GM18868 (cell line): Measurements from ENCODE around the gene CCDC40.

ENCODE experiments used
- ATAC-seq: cut with Tn5 transposase; IDR thresholded peaks from one replicate; pipeline ENCODE4 v1.9.1; 2021; ENCODE audit warnings: mild to moderate bottlenecking, moderate library complexity; ENCODE audit not compliant: unreplicated experiment

Gene CCDC40

DNA sequence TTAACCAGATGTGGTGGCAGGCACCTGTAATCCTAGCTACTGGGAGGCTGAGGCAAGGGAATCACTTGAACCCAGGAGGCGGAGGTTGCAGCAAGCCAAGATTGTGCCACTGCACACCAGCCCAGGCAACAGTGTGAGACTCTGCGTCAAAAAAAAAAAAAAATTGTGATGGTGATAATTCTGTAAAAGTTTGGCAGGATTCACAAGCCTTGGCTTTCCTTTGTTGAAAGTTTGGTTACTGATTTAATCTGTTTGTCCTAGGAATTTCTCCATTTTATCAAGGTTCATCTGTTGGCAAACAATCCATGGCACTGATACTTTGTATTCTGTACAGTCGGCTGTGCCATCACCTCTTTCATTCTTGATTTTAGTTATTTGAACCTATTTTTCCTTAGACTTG lies 94.5 kb downstream of the CCDC40 start:
- ATAC-seq = no peak

DNA sequence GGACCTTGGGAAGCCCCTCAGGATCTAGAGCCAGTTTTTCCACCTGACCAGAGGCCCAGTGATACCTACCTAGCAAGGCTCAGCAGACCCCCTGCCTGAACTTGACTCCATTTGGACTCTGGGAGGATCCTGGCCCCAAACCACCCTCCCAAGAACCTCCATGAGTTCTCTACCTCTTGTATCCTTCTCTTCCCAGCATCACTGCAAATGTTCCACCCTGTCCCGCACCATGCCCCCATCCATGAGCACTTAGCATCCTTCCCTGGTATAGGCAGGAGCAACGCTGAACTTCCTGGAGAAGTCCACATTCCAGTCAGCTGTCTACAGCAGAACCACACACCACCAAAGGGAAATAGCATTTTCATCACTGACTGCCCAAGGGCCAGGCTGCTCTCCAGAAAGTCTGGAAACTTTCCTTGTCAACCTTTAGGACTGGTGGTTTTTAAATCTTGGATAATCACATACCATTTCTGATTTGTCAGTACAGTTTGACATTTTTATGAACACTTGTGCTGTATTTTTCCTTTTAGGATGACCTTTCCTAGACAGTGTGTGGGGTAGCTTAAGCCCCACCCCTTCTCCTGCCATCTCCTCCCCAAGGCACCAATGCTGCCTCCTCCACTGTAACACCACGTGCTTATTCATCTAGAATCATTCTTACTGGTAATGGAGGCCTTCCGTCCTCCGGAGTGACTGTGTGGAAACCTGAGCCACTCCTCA lies 96.6 kb downstream of the CCDC40 start:
- no peak for ATAC-seq

DNA sequence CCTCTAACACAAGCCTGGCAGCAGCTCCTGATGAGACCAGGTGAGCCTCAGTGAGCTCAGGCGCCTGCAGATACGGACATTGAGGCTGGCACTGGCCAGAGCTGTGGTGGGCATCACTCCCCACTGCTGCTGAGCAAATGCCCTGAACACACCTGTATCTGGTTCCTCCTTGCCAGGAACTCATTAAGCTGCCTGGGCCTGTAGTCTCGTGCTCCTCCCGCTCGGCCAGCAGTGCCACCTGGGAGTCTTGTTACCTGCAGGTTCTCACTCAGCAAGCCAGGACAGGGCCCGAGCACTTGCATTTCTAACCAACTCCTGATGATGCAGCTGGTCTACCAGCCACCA lies 97.2 kb downstream of the CCDC40 start:
- no peak for ATAC-seq

DNA sequence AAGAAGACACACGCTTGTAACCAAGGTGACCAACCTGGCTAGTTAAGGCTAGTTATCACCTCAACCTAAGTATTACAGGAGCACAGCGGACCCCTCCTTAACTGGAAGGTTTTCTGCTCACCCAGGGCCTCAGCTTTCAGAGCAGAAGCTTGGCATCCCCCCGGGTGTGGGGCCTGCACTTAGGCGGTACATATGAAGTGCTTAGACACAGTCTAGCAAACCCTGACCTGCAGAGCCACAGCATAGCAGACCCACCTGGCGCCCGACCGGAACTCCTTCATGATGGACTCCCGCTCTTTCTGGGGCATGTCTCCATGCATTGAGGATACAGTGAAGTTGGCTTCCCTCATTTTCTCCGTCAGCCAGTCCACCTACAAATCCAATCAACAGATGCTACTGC lies 100.7 kb downstream of the CCDC40 start:
- ATAC-seq = no peak

DNA sequence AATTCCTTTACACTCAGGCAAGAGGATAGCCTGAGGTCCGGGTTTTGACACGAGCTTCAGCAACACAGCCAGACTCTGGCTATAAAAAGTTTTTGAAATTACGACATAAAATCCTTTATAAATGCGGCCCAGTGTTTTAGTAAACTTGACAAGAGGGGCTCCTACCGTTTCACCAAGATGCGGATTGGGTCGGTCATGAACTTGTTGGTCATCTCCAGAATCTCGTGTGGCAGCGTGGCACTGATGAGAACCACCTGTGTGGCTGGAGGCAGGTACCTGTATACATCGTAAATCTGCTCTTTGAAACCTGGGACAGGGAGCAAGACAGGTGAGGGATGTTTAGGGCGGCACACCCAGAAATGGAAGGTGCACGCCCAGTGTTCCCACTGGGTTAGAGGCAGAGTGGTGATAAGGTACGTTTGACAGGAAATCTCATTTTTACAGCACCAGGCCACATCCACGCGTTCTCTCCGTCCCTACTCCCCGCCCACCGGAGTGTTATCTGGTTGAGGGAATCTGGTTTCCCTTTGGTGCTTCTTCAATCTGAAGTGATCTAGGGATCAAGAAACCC lies 102.5 kb downstream of the CCDC40 start:
- no peak for ATAC-seq

DNA sequence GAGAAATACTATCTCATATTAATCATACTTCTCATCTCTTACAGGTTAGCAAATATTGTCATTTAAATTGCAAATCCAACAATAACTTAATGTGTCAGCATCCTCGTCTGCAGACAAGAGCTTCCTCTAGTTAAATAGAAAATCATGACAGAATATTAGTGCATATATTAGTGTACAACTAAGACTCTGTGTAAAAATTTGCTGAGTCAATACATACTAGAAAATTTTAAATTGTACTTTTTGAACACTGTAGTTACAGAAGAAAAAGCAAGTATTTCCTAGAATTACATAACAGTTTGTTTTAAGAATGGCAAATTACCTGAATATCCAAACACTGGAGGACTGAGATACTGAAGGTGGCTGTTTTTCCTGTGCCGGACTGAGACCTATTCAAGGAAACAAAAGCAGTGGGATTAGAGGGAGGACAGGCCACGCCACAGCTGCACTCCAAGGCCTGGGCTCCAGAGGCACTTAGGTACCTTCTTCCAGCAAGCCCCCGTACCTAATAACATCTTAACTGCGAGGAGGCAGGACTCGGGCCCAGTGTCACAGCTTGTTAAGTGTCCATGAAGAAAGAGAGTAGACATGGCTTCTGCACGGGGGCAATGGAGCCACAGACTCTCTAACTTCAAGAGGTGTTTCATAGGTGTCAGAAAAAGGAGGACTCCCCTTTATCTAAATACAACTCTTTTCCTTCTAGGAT lies 105.2 kb downstream of the CCDC40 start:
- ATAC-seq = no peak

DNA sequence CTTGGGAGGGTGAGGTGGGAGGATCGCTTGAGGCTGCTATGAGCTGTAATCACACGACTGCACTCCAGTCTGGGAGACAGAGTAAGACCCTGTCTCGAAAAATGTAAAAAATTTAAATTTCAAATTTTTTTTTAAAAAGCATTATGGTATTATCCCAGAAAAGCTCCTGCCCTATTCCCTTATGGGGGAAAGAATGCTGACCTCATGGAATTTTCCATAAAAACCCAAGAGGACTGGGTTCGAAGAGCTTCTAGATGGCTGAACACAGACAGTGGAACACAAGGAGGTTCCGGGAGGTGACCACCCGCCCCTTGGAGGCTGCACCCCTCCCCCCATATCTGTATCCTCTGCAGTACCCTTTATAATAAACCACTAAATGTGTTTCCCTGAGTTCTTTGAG lies 106.5 kb downstream of the CCDC40 start:
- no peak for ATAC-seq

DNA sequence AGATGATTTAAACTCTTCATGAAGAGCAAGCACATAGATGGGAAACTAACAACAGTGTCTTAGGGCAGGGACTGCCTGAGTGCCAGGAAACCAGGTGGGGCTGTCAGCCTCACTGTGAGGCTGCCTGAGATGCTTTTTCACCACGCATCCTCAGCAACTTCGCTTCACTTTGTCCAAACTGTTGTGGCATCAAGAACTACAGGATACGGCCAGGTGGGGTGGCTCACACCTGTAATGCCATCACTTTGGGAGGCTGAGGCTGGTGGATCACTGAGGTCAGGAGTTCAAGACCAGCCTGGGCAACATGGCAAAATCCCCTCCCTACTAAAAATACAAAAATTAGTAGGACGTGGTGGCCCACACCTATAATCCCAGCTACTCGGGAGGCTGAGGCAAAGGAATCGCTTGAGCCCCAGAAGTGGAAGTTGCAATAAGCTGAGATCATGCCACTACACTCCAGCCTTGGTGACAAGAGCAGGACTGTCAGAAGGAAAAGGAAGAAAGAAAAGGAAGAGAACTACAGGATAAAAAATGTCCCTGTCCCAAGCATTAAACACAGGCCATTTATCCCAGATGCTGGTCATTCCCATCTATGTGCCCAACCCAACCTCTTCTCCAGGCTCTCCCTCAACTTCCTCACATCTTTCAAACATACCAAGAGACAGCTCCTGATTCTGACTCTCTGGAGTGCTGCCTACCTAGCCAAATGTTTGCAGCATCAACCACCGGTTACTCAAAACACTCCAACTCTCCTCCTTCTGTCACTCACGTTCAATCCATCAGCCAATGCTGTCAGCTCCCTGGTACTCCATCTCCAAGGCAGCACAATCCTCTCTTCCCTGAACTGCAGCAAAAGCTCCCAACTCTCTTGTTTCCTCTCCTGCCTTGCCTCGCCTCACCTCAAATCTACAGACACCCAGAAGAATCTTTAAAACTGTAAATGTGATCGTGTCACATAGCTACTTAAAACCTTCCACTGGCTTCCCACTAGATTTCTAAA lies 108.9 kb downstream of the CCDC40 start:
- no peak for ATAC-seq

DNA sequence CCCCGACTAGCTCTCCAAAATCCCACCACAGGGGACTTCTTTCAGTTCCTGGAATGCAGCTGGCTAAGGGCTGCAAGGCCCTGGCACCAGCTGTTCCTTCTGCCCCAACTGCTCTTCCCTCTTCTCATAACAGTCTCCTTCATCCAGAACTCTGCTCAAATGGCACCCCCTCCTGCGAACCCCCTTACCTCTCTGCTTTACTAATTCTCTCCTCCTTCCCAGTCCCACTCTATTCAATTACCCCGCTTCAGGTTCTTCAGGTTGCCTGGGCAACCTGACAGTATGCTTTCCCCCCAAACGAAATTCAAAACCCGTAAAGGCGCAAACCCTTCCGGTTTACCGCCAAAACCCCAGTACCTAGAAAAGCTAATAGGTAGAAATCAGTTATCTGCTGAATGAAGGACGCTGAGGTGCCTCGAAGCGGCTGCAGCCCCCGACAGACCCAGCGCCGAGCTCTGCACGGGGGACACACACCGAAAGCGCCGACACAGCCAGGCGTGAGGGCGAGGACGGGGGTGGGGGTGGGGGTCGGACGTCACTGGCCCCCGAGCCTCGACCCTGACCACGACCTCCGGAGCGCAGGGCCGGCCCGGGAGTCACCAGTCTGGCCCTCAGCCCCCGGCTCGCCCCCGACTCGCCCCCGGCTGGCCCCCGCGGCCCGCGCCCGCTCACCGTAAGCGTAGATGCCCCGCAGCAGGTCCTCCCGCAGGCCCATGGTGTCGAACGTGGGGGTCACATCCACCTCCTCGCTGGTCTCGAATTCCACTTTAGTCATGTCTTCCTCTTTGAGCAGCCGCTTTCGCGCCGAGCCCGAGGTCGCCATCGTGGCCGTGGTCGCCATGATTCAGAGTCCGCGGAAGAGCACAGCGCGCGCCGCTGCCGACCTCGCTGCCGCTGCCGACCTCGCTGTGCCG lies 109.9 kb downstream of the CCDC40 start:
- ATAC-seq = peak; percentile 5

DNA sequence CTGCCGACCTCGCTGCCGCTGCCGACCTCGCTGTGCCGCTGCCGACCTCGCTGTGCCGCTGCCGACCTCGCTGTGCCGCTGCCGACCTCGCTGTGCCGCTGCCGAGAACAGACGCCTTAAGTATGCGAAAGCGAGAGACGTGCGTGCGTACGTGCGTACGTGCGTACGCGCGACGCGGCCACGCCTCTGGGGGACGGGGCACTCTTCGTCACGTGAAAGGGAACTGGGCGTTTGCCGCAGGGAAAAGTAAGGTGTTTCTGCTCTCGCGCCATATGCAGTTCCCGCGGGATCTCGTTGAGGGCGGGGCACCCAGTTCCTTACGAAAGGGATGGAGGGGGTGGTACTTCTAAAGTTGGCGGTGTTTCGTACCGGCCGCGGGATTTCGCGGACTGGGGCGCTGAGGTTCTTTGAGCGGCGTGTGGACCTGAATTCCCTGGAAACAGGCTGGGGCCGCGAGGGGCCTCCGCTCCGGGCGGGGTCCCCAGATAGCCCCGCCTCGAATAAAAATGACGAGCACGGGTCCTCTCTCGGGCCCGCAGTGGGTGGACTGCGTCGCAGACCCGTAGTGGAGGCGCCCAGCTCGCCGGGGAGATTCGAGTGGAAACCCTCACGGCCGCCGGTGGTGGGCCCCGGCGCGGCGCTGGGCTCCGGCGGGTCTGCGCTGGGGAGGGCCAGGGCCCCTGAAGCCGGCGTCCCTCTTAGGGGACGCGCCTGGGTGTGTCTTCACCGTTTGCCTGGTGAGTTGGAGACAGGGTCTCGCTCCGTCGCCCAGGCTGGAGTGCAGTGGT lies 110.8 kb downstream of the CCDC40 start, which contains the start of gene EIF4A3:
Gene EIF4A3, minus strand, starts transcription at position 94 of the 788 bp plus-strand sequence. CDS start 167 bp downstream, outside the sequence.
- ATAC-seq = peak; percentile 88
